Erythroblast (primary cell): ENCODE data around the gene MYL7.

ENCODE experiments used
- GATA1 ChIP-seq: IDR thresholded peaks from 2 replicates; pipeline ENCODE4 v1.6.1; 2011; ENCODE audit warnings: low read depth, mild to moderate bottlenecking, control low read depth, low read length, moderate library complexity
- POLR2A ChIP-seq: IDR thresholded peaks from 2 replicates; pipeline ENCODE4 v1.6.1; 2011; ENCODE audit warnings: mild to moderate bottlenecking, low read length

GRCh38 chr7:44158873-44159631 lies 17.9 kb upstream of the MYL7 start:
- TF ChIP-seq POLR2A (no peak), GATA1 (no peak)
